Activated naive CD4-positive, alpha-beta T cell treated with anti-CD3 and anti-CD28 coated beads, Interleukin-2, amount 50 U/mL, for 72 hours (primary cell): ENCODE measurements around the gene PCDHB9. TPM values are rescaled to one million over a fixed set of nuclear protein-coding genes. Genes with fewer than 3 reads are reported as not detected.
A peak's percentile ranks its signal among the peaks of the same experiment; 100 is the strongest.
"Not testable (repeated sequence)": the region's sequence is repeated elsewhere in the genome, so short reads cannot be mapped to it uniquely, and the experiment has no call there.

Experiments
- ATAC-seq, 2 donors: fragments of 150-1000 bp; cut with Tn5 transposase; 2 replicates each; pipeline ENCODE4 v1.10.0; 2021; ENCODE audit warnings: mild to moderate bottlenecking in 2 of 2, moderate library complexity in 2 of 2
- DNase-seq, 2 donors: peaks; one replicate each; pipeline ENCODE4 v3.0.0; 2021 to 2022; ENCODE audit warnings: low spot score in 2 of 2
- H3K27ac Mint-ChIP-seq, 2 donors: one replicate each; pipeline ENCODE4 v1.8.0; 2022; ENCODE audit warnings: mild to moderate bottlenecking in 2 of 2, mixed read lengths in 2 of 2
- H3K36me3 Mint-ChIP-seq, 2 donors: one replicate each; pipeline ENCODE4 v1.8.0; 2022; ENCODE audit warnings: mixed read lengths in 2 of 2
- H3K9me3 Mint-ChIP-seq, 2 donors: one replicate each; pipeline ENCODE4 v1.8.0; 2022; ENCODE audit warnings: mixed read lengths in 2 of 2
- total RNA-seq, 2 donors: library from RNA; stranded (reverse); gene quantifications; one replicate each; pipeline ENCODE4 v1.2.3, GENCODE V29; 2022

Gene PCDHB9
- not detected for total RNA-seq

GRCh38 chr5:141186897-141187512 lies at the start of gene PCDHB9:
PCDHB9 (plus strand) TSS chr5:141187161; CDS start chr5:141187319, 158 bp downstream.
- DNase-seq = peak in 1 of 2 donors; percentile 23
- Mint-ChIP-seq H3K27ac (no peak within 1 kb of the TSS), H3K9me3 (peaks cover 26 to 35% of the 10 kb centered on the region in 2 donors)

GRCh38 chr5:141137346-141137745 lies 49.6 kb upstream of the PCDHB9 start:
- H3K36me3 Mint-ChIP-seq = peaks cover 28 to 32% of the 10 kb centered on the region in 2 donors
- ATAC-seq, H3K27ac Mint-ChIP-seq, DNase-seq: not testable (repeated sequence)
- H3K9me3 Mint-ChIP-seq = peaks cover 13 to 31% of the 10 kb centered on the region in 2 donors

More at GRCh38 chr5:141186897-141187512, at the start of gene PCDHB9:
- ATAC-seq = no peak
- peaks cover 44 to 56% of the 10 kb centered on the region in 2 donors for H3K36me3 Mint-ChIP-seq

DNA sequence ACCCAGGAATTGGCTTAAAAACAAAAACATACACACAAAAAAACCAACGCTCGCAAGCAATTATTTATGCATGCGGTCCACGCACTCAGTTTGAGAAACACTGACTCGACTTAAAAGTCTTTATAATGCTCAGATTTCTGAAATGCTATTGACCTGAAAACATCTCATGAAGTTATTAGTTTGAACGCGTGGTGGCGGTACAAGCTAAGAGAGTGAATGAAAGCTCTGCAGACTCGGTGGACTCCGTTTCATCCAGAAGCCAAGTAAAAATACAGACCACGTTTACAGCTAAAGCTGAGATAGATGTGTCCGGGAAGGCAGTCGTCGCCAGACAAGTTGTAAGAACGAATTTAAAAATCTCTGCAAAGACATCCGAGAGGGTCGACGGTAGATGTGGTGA lies 37.1 kb upstream of the PCDHB9 start, which contains the start of gene PCDHB6:
Gene PCDHB6, plus strand, starts transcription at position 246 of the 400 bp plus-strand sequence. CDS start 201 bp downstream, outside the sequence.
- ATAC-seq = no peak
- Mint-ChIP-seq H3K9me3 (peaks cover 14% of the 10 kb centered on the region in 2 donors), H3K27ac (no peak within 1 kb of the TSS), H3K36me3 (peaks cover 28 to 30% of the 10 kb centered on the region in 2 donors)
- DNase-seq = no peak

DNA sequence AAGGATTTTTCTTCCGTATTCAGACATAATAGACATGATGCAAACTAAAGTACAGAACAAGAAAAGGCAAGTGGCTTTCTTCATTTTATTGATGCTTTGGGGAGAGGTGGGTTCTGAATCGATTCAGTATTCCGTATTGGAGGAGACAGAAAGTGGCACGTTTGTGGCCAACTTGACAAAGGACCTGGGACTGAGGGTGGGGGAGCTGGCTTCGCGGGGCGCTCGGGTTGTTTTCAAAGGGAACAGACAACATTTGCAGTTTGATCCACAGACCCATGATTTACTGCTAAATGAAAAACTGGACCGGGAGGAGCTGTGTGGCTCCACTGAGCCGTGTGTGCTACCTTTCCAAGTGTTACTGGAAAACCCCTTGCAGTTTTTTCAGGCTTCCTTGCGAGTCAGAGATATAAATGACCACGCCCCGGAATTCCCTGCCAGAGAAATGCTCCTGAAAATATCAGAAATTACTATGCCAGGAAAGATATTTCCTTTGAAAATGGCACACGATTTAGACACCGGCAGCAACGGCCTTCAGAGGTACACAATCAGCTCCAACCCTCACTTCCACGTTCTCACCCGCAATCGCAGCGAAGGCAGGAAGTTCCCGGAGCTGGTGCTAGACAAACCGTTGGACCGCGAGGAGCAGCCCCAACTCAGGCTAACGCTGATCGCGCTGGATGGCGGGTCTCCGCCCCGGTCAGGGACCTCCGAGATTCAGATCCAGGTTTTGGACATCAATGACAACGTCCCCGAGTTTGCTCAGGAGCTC lies 36.6 kb upstream of the PCDHB9 start:
- no peak for ATAC-seq
- no peak for DNase-seq
- Mint-ChIP-seq H3K36me3 (peaks cover 30 to 31% of the 10 kb centered on the region in 2 donors), H3K9me3 (peaks cover 14% of the 10 kb centered on the region in 2 donors), H3K27ac (no peak overlapping the region)

DNA sequence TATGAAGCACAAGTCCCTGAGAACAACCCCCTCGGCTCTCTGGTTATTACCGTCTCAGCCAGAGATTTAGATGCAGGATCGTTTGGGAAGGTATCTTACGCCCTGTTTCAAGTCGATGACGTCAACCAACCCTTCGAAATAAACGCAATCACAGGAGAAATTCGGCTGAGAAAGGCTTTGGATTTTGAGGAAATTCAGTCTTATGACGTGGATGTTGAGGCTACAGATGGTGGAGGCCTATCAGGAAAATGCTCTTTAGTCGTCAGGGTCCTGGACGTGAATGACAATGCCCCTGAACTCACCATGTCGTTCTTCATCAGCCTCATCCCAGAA lies 36.0 kb upstream of the PCDHB9 start:
- Mint-ChIP-seq H3K36me3 (peaks cover 34 to 37% of the 10 kb centered on the region in 2 donors), H3K27ac (no peak overlapping the region), H3K9me3 (peaks cover 14 to 17% of the 10 kb centered on the region in 2 donors)
- ATAC-seq (no peak), DNase-seq (no peak)

DNA sequence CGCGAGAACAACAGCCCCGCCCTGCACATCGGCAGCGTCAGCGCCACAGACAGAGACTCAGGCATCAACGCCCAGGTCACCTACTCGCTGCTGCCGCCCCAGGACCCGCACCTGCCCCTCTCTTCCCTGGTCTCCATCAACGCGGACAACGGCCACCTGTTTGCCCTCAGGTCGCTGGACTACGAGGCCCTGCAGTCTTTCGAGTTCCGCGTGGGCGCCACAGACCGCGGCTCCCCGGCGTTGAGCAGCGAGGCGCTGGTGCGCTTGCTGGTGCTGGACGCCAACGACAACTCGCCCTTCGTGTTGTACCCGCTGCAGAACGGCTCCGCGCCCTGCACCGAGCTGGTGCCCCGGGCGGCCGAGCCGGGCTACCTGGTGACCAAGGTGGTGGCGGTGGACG lies 35.3 kb upstream of the PCDHB9 start:
- DNase-seq, H3K27ac Mint-ChIP-seq, ATAC-seq: not testable (repeated sequence)
- peaks cover 17 to 23% of the 10 kb centered on the region in 2 donors for H3K9me3 Mint-ChIP-seq
- H3K36me3 Mint-ChIP-seq = peaks cover 38 to 43% of the 10 kb centered on the region in 2 donors

DNA sequence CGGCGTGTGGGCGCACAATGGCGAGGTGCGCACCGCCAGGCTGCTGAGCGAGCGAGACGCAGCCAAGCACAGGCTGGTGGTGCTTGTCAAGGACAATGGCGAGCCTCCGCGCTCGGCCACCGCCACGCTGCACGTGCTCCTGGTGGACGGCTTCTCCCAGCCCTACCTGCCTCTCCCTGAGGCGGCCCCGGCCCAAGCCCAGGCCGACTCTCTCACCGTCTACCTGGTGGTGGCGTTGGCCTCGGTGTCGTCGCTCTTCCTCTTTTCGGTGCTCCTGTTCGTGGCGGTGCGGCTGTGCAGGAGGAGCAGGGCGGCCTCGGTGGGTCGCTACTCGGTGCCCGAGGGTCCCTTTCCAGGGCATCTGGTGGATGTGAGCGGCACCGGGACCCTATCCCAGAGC lies 34.9 kb upstream of the PCDHB9 start:
- ATAC-seq, H3K27ac Mint-ChIP-seq, DNase-seq: not testable (repeated sequence)
- H3K36me3 Mint-ChIP-seq = peaks cover 43 to 48% of the 10 kb centered on the region in 2 donors
- H3K9me3 Mint-ChIP-seq = peaks cover 18 to 26% of the 10 kb centered on the region in 2 donors

DNA sequence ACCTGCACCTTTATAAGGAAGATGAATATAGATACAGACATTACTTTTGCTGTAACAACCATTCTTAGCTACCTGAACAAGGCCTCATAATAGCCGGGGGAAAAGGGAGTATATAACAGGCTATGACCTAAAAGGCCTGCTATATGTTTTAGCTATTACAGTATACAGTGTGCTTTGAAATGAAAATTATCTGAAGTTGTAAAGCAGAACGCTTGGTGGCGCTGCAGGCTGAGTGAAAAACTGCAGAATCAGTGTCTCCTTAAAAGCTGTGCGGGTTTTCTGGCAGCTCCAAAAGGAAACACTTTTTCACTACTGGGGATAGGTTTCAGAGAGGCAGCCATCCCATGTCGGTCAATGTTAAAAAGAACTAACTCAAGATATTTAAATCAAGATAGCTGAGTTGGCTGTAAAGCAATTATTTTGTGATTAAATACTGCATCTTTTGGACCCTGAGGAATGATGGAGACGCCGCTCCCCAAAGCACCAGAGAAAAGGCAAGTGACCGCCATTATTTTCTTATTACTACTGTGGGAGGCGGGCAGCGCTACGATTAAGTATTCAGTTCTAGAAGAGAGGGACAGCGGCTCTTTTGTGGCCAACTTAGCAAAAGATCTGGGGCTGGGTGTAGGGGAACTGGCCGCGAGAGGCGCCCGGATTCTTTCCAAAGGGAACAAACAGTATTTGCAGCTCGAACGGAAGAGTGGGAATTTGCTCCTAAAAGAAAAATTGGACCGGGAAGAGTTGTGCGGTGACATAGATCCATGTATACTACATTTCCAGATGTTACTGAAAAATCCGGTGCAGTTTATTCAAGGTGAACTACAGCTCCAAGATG lies 31.2 kb upstream of the PCDHB9 start:
- ATAC-seq = no peak
- Mint-ChIP-seq H3K9me3 (peaks cover 20 to 22% of the 10 kb centered on the region in 2 donors), H3K36me3 (peaks cover 40 to 49% of the 10 kb centered on the region in 2 donors), H3K27ac (no peak overlapping the region)
- DNase-seq = no peak

- not testable (repeated sequence) for H3K27ac Mint-ChIP-seq, DNase-seq, ATAC-seq
- Mint-ChIP-seq H3K9me3 (peaks cover 12 to 21% of the 10 kb centered on the region in 2 donors), H3K36me3 (peaks cover 30 to 35% of the 10 kb centered on the region in 2 donors)
Observed at GRCh38 chr5:141157356-141157755, 29.6 kb upstream of the PCDHB9 start.

- H3K27ac Mint-ChIP-seq, DNase-seq, ATAC-seq: not testable (repeated sequence)
- peaks cover 26 to 30% of the 10 kb centered on the region in 2 donors for H3K36me3 Mint-ChIP-seq
- H3K9me3 Mint-ChIP-seq = peaks cover 9 to 18% of the 10 kb centered on the region in 2 donors
Observed at GRCh38 chr5:141157901-141158300, 29.1 kb upstream of the PCDHB9 start.

- peaks cover 14 to 18% of the 10 kb centered on the region in 2 donors for H3K9me3 Mint-ChIP-seq
- DNase-seq (peak in 1 of 2 donors; percentile 22), ATAC-seq (no peak)
- H3K27ac Mint-ChIP-seq = no peak within 1 kb of the TSS
- H3K36me3 Mint-ChIP-seq = peaks cover 11 to 24% of the 10 kb centered on the region in 2 donors
Observed at GRCh38 chr5:141172381-141173204, 14.4 kb upstream of the PCDHB9 start, which contains the start of gene PCDHB7. PCDHB7 (plus strand) TSS chr5:141172644; CDS start chr5:141172836, 192 bp downstream.

DNA sequence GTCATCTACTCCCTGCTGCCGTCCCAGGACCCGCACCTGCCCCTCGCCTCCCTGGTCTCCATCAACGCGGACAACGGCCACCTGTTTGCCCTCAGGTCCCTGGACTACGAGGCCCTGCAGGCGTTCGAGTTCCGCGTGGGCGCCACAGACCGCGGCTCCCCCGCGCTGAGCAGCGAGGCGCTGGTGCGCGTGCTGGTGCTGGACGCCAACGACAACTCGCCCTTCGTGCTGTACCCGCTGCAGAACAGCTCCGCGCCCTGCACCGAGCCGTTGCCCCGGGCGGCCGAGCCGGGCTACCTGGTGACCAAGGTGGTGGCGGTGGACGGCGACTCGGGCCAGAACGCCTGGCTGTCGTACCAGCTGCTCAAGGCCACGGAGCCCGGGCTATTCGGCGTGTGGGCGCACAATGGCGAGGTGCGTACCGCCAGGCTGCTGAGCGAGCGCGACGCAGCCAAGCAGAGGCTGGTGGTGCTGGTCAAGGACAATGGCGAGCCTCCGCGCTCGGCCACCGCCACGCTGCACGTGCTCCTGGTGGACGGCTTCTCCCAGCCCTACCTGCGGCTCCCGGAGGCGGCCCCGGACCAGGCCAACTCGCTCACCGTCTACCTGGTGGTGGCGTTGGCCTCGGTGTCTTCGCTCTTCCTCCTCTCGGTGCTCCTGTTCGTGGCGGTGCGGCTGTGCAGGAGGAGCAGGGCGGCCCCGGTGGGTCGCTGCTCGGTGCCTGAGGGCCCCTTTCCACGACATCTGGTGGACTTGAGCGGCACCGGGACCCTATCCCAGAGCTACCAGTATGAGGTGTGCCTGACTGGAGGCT lies 12.5 kb upstream of the PCDHB9 start:
- H3K9me3 Mint-ChIP-seq = peaks cover 13 to 14% of the 10 kb centered on the region in 2 donors
- peaks cover 7 to 18% of the 10 kb centered on the region in 2 donors for H3K36me3 Mint-ChIP-seq
- not testable (repeated sequence) for ATAC-seq, H3K27ac Mint-ChIP-seq, DNase-seq

- peaks cover 11 to 24% of the 10 kb centered on the region in 2 donors for H3K36me3 Mint-ChIP-seq
- peaks cover 13 to 17% of the 10 kb centered on the region in 2 donors for H3K9me3 Mint-ChIP-seq
- DNase-seq (no peak), ATAC-seq (no peak)
- H3K27ac Mint-ChIP-seq = no peak overlapping the region
Observed at GRCh38 chr5:141175933-141176332, 11.0 kb upstream of the PCDHB9 start.

- Mint-ChIP-seq H3K36me3 (peaks cover 19 to 25% of the 10 kb centered on the region in 2 donors), H3K9me3 (peaks cover 17 to 21% of the 10 kb centered on the region in 2 donors)
- H3K27ac Mint-ChIP-seq, DNase-seq, ATAC-seq: not testable (repeated sequence)
Observed at GRCh38 chr5:141177577-141178191, 9.3 kb upstream of the PCDHB9 start, which contains the start of gene PCDHB8. PCDHB8 (plus strand) TSS chr5:141177790; CDS start chr5:141178035, 245 bp downstream.
